A549 (cell line): ENCODE measurements around the gene RIMS1.

ENCODE experiments used
- BHLHE40 ChIP-seq: IDR thresholded peaks from 2 replicates; pipeline ENCODE4 v1.6.1; 2012; ENCODE audit warnings: low read depth, low read length, inconsistent platforms
- CTCF ChIP-seq: fragments of >200 bp; sonication (Bioruptor Twin); formaldehyde crosslinking; IDR thresholded peaks from 3 replicates; pipeline ENCODE4 v1.5.1; 2016
- EHMT2 ChIP-seq: fragments of 200-600 bp; sonication (generic); IDR thresholded peaks from 2 replicates; pipeline ENCODE4 v1.6.1; 2016; ENCODE audit warnings: antibody characterized with exemption, low read depth, mild to moderate bottlenecking, moderate library complexity
- MYC ChIP-seq: IDR thresholded peaks from 2 replicates; pipeline ENCODE4 v1.6.1; 2012; ENCODE audit warnings: mild to moderate bottlenecking, inconsistent platforms, low read length, improper control_type of control experiment, borderline replicate concordance
- POLR2A ChIP-seq: IDR thresholded peaks from 2 replicates; pipeline ENCODE4 v1.6.1; 2012; ENCODE audit warnings: mild to moderate bottlenecking, low read length
- RAD21 ChIP-seq, 2 experiments: fragments of >200 bp in 1 of 2; sonication (Bioruptor Twin) in 1 of 2; formaldehyde crosslinking in 1 of 2; IDR thresholded peaks in 1 of 2; conservative IDR thresholded peaks in 1 of 2; 2 replicates in 1 of 2; 3 replicates in 1 of 2; pipeline ENCODE4 v1.6.1; 2012 to 2018; ENCODE audit warnings: inconsistent platforms in 1 of 2
- RNF2 ChIP-seq: fragments of 200-600 bp; sonication (generic); IDR thresholded peaks from 2 replicates; pipeline ENCODE4 v1.6.1; 2016; ENCODE audit warnings: low read depth, mild to moderate bottlenecking, antibody characterized with exemption, moderate library complexity, borderline replicate concordance

GRCh38 chr6:71852948-71853347 lies 33.4 kb upstream of the RIMS1 start:
- no peak for TF ChIP-seq MYC
- TF ChIP-seq RAD21 (conservative IDR thresholded peaks at IDR 0.05 in 1 of 2, IDR thresholded peaks at IDR 0.05 in 1 of 2): no peak
- no peak for TF ChIP-seq BHLHE40
- no peak for TF ChIP-seq POLR2A
- TF ChIP-seq CTCF: no peak
- TF ChIP-seq EHMT2: no peak
- no peak for TF ChIP-seq RNF2
